Measurements from ENCODE around the gene FER. TPM values are rescaled to one million over a fixed set of nuclear protein-coding genes. Genes with fewer than 3 reads are reported as not detected.
"Not testable (repeated sequence)": the region's sequence is repeated elsewhere in the genome, so short reads cannot be mapped to it uniquely, and the experiment has no call there.

FER gene
- total RNA-seq, 2 experiments from 2014 or later, result 4.0 to 5.2 TPM

DNA sequence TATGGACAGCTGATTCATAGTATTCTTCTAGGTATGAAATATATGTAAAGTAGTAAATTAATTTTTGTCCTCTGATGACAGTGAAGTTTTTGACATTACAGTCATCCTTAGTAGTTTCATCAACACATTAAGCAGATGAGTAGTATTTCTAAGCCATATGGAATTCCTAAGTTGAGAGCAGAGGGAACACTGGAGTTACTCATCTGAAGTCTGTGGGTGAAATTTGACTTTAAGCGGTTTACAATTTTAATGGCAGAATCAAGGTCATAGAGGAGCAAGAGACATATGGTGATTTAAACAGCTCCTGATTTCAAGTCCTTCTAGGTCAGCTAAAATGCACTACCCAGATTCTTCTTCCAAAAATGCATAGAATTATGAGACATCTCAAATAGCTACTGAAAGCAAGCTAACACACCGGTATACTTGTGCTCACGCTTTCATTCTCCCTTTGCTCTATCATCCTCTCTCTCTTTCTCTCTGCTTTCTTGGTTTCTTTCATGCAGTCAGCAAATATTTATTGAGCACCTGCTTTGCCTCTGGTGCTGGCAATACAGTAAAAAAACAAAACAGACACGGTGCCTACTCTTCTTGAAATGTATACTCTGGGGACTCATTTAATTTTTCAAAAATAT is 235.9 kb downstream of the FER start:
- Mint-ChIP-seq H3K36me3 (ENCODE audit: low read depth) (peaks cover 3% of the 10 kb centered on the region), H3K27me3 (no peaks in the 10 kb centered on the region), H3K4me1 (peaks cover under 1% of the 10 kb centered on the region), H3K4me3 (no peak overlapping the region), H3K27ac (no peak overlapping the region), H3K9me3 (no peaks in the 10 kb centered on the region)
- CTCF ChIA-PET, result interaction anchor here (0.6 kb wide), 1 partner anchor 525 kb away, joined by 3 read pairs; no protein-coding TSS in a partner anchor
- POLR2A ChIA-PET, result no interaction called here
- no peak for DNase-seq

DNA sequence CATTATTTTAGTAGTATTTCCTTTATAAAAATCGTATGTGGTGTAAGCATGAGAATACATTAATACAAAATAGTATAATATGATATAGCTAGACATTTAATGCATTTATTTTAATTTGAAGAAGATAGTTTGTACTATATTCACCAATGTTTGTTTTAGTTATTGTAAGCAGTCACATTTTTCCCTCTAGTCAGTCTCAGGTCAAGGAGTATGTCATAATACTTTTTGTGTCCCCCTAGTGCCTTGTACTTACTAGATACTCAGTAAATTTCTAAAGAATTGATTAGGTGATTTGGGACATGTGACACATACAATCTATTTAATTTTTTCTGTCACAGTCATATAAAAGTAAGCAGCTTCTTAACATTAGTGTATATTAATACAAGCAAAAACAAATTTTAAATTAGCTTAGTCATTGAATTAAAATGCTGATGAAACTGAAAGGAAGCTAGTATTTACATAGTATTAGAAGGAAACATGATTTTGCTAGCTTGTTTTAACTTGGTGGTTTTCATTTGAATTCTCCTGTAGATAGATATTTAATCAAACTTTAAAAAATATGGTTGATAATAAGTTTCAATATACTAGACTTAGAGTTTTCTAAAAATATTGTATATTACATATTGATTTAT is 242.2 kb downstream of the FER start:
- no peak for DNase-seq
- Mint-ChIP-seq H3K4me3 (no peak overlapping the region), H3K27ac (no peak overlapping the region), H3K27me3 (no peaks in the 10 kb centered on the region), H3K36me3 (ENCODE audit: low read depth) (peaks cover 7% of the 10 kb centered on the region), H3K4me1 (peaks cover 3% of the 10 kb centered on the region), H3K9me3 (peaks cover 11% of the 10 kb centered on the region)
- ChIA-PET POLR2A (interaction anchor here (0.5 kb wide), 1 partner anchor 1228 kb away, joined by 4 read pairs; no protein-coding TSS in a partner anchor), CTCF (no interaction called here)

DNA sequence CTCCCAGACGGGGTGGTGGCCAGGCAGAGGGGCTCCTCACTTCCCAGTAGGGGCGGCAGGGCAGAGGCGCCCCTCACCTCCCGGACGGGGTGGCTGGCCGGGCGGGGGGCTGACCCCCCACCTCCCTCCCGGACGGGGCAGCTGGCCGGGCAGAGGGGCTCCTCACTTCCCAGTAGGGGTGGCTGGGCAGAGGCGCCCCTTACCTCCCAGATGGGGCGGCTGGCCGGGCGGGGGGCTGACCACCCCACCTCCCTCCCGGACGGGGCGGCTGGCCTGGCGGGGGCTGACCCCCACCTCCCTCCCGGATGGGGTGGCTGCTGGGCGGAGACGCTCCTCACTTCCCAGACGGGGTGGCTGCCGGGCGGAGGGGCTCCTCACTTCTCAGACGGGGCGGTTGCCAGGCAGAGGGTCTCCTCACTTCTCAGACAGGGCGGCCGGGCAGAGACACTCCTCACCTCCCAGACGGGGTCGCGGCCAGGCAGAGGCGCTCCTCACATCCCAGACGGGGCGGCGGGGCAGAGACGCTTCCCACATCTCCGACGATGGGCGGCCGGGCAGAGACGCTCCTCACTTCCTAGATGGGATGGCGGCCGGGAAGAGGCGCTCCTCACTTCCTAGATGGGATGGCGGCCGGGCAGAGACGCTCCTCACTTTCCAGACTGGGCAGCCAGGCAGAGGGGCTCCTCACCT is 244.8 kb downstream of the FER start:
- CTCF ChIA-PET; H3K36me3 Mint-ChIP-seq (ENCODE audit: low read depth); POLR2A ChIA-PET; H3K27me3 Mint-ChIP-seq; H3K27ac Mint-ChIP-seq; H3K4me3 Mint-ChIP-seq; DNase-seq; H3K4me1 Mint-ChIP-seq: not testable (repeated sequence)
- H3K9me3 Mint-ChIP-seq, result peaks cover 17% of the 10 kb centered on the region

DNA sequence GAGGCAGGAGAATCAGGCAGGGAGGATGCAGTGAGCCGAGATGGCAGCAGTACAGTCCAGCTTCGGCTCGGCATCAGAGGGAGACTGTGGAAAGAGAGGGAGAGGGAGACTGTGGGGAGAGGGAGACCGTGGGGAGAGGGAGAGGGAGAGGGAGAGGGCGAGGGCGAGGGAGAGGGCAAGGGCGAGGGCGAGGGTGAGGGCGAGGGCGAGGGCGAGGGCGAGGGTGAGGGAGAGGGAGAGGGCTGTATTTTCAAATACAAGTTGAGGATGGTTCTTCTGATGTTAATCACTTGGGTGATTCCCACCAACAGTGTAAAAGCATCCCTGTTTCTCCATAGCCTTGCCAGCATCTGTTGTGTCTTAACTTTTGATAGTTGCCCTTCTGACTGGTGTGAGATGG is 245.7 kb downstream of the FER start:
- H3K4me1 Mint-ChIP-seq, CTCF ChIA-PET: not testable (repeated sequence)
- H3K9me3 Mint-ChIP-seq, result peaks cover 17% of the 10 kb centered on the region

DNA sequence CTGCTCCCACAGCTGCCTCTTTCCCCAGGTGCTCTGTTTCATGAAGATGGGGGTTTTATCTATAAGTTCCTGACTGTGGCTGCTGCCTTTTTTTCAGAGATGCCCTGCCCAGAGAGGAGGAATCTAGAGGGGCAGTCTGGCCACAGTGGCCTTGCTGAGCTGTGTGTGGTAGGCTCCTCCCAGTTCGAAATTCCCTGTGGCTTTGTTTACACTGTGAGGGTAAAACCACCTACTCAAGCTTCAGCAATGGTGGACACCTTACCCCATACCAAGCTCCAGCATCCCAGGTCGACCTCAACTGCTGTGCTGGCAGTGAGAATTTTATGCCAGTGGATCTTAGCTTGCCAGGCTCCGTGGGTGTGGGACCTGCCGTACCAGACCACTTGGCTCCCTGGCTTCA is 250.0 kb downstream of the FER start:
- no peak overlapping the region for H3K4me3 Mint-ChIP-seq
- H3K4me1 Mint-ChIP-seq, result no peaks in the 10 kb centered on the region
- no peak for DNase-seq
- H3K9me3 Mint-ChIP-seq, result peaks cover 17% of the 10 kb centered on the region
- CTCF ChIA-PET, result interaction anchor here (0.6 kb wide), 1 partner anchor 214 kb away, joined by 5 read pairs; no protein-coding TSS in a partner anchor
- POLR2A ChIA-PET, result no interaction called here
- no peaks in the 10 kb centered on the region for H3K27me3 Mint-ChIP-seq
- no peak overlapping the region for H3K27ac Mint-ChIP-seq
- peaks cover 5% of the 10 kb centered on the region for H3K36me3 Mint-ChIP-seq (ENCODE audit: low read depth)

More for the DNA sequence above, 245.7 kb downstream of the FER start:
- H3K36me3 Mint-ChIP-seq (ENCODE audit: low read depth); H3K27me3 Mint-ChIP-seq; H3K27ac Mint-ChIP-seq; DNase-seq; H3K4me3 Mint-ChIP-seq; POLR2A ChIA-PET: not testable (repeated sequence)

DNA sequence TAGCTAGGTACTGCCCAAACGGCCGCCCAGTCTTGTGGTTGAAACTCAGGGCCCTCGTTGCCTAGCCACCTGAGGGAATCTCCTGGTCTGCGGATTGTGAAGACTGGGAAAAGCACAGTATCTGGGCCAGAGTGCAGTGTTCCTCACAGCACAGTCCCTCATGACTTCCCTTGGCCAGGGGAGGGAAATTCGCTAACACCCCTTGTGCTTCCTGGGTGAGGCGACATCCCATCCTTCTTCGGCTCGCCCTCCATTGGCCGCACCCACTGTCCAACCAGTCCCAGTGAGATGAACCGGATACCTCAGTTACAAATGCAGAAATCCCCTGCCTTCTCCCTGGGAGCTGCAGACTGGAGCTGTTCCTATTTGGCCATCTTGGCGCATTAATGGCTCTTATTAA is 250.5 kb downstream of the FER start:
- Mint-ChIP-seq H3K36me3 (ENCODE audit: low read depth) (peaks cover 5% of the 10 kb centered on the region), H3K9me3 (peaks cover 17% of the 10 kb centered on the region), H3K4me3 (no peak overlapping the region), H3K27me3 (no peaks in the 10 kb centered on the region), H3K27ac (no peak overlapping the region), H3K4me1 (no peaks in the 10 kb centered on the region)
- no peak for DNase-seq
- ChIA-PET CTCF (no interaction called here), POLR2A (no interaction called here)

DNA sequence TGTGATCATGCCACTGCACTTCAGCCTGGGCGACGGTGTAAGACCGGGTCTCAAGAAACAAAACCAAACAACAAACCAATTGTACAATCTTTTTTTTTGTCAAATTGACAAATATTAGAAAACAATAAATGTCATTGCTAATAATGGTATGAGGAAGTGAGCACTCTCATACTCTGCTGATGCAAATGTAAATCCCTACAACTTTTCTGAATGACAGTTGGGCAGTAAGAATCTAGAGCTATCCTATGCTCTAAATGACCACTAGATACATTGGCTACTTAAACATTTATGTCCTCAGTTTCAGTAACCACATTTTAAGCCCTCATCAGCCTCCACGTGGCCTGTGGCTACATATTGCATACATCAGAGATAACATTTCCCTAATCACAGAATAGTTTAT is 256.2 kb downstream of the FER start:
- Mint-ChIP-seq H3K36me3 (ENCODE audit: low read depth) (no peaks in the 10 kb centered on the region), H3K27ac (no peak overlapping the region), H3K4me3 (no peak overlapping the region), H3K9me3 (no peaks in the 10 kb centered on the region), H3K4me1 (no peaks in the 10 kb centered on the region), H3K27me3 (no peaks in the 10 kb centered on the region)
- DNase-seq, result no peak
- POLR2A ChIA-PET, result no interaction called here
- CTCF ChIA-PET, result no interaction called here

DNA sequence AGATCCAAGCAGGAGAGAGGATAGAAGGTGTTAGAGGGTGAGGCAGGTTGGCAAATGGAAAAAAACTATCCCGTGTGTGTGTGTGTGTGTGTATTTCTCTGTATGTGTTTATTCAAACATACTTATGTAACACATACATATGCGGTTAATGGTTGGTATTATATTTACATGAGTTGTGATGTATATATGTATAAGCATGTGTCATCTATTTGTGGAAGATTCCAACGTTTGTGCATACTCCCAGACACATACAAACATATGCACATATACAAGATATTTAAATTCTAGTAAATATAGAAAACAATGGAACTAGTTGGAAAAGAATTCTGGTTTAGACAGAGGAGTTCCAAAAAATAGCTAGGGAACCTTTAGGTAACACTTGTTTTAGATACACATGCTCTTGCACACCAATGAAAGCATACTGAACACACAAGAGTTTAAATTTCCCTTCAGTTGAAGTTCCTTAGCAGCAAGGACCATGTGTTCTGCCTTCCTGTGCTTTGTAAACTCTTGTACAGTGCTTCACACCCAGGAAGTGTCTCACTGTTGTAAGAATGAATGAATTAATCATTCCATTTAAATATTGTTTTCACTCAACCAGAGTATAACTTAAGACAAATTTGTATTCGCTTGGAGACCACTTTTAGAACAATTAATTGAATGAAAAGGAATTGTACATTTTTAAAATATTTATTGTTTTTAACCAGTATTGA is 257.8 kb downstream of the FER start:
- H3K4me1 Mint-ChIP-seq, result no peaks in the 10 kb centered on the region
- H3K27ac Mint-ChIP-seq, result no peak overlapping the region
- no peak overlapping the region for H3K4me3 Mint-ChIP-seq
- ChIA-PET CTCF (no interaction called here), POLR2A (no interaction called here)
- no peaks in the 10 kb centered on the region for H3K27me3 Mint-ChIP-seq
- H3K9me3 Mint-ChIP-seq, result peaks cover 2% of the 10 kb centered on the region
- H3K36me3 Mint-ChIP-seq (ENCODE audit: low read depth), result no peaks in the 10 kb centered on the region
- no peak for DNase-seq

DNA sequence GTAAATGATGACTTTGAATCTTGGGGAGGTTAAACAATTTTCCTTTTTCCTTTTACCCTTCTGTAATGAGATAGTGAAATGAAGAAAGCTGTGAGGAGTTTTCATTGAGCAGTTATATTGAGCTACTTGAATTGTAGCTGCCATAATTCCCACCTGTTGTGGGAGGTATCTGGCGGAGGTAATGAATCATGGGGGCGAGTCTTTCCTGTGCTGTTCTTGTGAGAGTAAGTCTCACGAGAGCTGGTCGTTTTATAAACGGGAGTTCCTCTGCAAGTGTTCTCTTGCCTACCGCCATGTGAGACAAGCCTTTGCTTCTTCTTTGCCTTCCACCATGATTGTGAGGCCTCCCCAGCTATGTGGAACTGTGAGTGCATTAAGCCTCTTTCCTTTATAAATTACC is 258.4 kb downstream of the FER start:
- no peak overlapping the region for H3K27ac Mint-ChIP-seq
- no peaks in the 10 kb centered on the region for H3K27me3 Mint-ChIP-seq
- H3K4me1 Mint-ChIP-seq, result no peaks in the 10 kb centered on the region
- no peak overlapping the region for H3K4me3 Mint-ChIP-seq
- H3K36me3 Mint-ChIP-seq (ENCODE audit: low read depth), result no peaks in the 10 kb centered on the region
- CTCF ChIA-PET, result no interaction called here
- DNase-seq, result no peak
- peaks cover 3% of the 10 kb centered on the region for H3K9me3 Mint-ChIP-seq
- POLR2A ChIA-PET, result no interaction called here

DNA sequence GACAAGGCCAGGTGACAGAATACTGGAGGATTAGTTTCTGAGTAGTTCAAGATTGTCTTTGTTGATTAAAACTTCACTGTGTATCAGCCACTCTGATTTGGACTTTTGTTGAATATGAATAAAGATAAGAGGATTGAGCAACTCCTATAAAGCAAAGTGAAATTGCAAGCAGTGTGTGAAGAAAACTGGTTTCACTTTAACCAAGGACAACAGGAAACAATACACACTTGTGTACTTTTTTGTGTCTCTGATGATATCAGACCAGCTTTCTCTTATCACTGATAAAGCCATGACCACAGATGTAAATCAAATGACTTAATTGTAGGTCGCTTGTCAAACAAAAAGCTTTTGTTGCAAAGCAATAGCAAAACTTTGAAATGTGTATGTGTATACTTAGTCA is 268.6 kb downstream of the FER start:
- peaks cover 6% of the 10 kb centered on the region for H3K4me1 Mint-ChIP-seq

DNA sequence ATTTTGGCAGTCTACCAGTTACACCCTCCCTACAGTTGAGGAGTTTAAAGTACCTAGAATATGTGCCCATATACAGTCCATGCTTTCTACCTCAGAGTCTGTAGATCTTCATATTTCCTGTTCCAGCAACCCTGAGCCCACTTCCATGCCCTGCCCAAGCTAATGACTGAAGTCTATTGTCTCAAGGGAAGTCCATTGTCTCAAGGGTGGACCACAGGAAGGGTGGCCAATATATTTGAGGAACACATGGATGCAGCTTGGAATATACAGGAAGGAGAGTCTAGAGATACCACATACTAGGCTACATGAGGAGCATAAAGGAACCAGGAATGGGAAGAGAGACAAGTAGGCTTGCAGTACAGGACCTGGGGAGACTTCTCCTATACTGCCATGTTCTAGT is 274.4 kb downstream of the FER start:
- no peak overlapping the region for H3K4me3 Mint-ChIP-seq
- no peak for DNase-seq
- H3K27me3 Mint-ChIP-seq, result no peaks in the 10 kb centered on the region
- POLR2A ChIA-PET, result no interaction called here
- no peak overlapping the region for H3K27ac Mint-ChIP-seq
- peaks cover 1% of the 10 kb centered on the region for H3K36me3 Mint-ChIP-seq (ENCODE audit: low read depth)
- H3K9me3 Mint-ChIP-seq, result peaks cover 2% of the 10 kb centered on the region
- no peaks in the 10 kb centered on the region for H3K4me1 Mint-ChIP-seq
- CTCF ChIA-PET, result no interaction called here

More for the DNA sequence above, 268.6 kb downstream of the FER start:
- H3K36me3 Mint-ChIP-seq (ENCODE audit: low read depth), result no peaks in the 10 kb centered on the region
- POLR2A ChIA-PET, result no interaction called here
- DNase-seq, result no peak
- CTCF ChIA-PET, result no interaction called here
- H3K27me3 Mint-ChIP-seq, result no peaks in the 10 kb centered on the region
- no peaks in the 10 kb centered on the region for H3K9me3 Mint-ChIP-seq
- H3K4me3 Mint-ChIP-seq, result no peak overlapping the region
- H3K27ac Mint-ChIP-seq, result no peak overlapping the region

DNA sequence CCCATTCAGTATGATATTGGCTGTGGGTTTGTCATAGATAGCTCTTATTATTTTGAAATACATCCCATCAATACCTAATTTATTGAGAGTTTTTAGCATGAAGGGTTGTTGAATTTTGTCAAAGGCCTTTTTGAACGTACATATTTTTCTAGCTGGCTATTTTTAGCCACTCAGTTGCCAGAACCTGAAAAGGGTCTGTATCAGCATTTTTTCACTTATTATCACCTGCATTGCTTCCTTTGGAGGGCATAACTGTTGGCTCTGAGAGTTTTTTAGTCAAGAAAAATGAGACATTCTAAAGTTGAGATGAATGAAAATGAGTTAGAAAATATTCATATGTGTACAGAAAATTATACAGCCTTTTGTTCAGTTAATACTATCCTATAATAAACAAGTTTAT is 278.0 kb downstream of the FER start:
- POLR2A ChIA-PET; H3K27ac Mint-ChIP-seq; H3K36me3 Mint-ChIP-seq (ENCODE audit: low read depth); H3K4me3 Mint-ChIP-seq; H3K9me3 Mint-ChIP-seq; H3K4me1 Mint-ChIP-seq; DNase-seq; H3K27me3 Mint-ChIP-seq: not testable (repeated sequence)
- CTCF ChIA-PET, result interaction anchor here (0.7 kb wide), 2 partner anchors 329 to 364 kb away, joined by 3 read pairs; no protein-coding TSS in a partner anchor

DNA sequence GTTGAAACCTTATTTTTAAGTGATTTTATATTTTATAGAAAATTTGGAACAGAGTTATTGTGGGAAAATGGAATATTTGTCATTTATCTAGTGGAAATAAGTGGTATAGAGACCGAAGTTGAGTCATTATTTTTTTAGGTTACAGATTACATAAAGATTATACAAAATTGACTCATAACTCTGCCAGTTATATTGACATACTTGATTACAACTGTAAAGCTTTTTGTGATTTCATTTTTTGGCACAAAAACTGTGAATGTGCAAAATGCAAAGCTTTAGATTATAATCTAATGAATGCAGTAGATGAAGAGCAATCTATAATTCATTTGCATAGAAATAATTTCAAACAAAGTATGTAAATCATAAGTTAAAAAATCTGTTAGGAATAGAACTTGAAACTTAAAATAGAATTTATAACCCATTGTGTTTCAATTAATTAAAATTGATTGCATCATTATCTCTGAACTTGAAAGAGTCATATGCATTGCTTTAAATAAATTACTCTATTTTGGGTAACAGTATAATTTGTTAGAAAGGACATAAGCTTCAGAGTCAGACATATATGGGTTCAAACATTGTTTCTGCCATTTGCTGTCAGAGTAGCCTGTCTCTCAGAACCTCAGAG is 280.4 kb downstream of the FER start:
- H3K27me3 Mint-ChIP-seq, result no peaks in the 10 kb centered on the region
- CTCF ChIA-PET, result no interaction called here
- no peaks in the 10 kb centered on the region for H3K4me1 Mint-ChIP-seq

More for the DNA sequence above, 280.4 kb downstream of the FER start:
- POLR2A ChIA-PET, result no interaction called here
- Mint-ChIP-seq H3K9me3 (peaks cover 2% of the 10 kb centered on the region), H3K27ac (no peak overlapping the region), H3K36me3 (ENCODE audit: low read depth) (peaks cover 1% of the 10 kb centered on the region), H3K4me3 (no peak overlapping the region)
- no peak for DNase-seq
